Neural progenitor cell (in vitro differentiated cells): Measurements from ENCODE around the gene CCDC68.

Experiments
- EZH2phosphoT487 ChIP-seq: fragments of 200-600 bp; sonication (generic); IDR thresholded peaks from 2 replicates; pipeline ENCODE4 v1.6.1; 2017; ENCODE audit warnings: antibody characterized with exemption
- TF ChIP-seq, protein P1 (sequence below): fragments of 200-600 bp; sonication (generic); IDR thresholded peaks from 2 replicates; pipeline ENCODE4 v1.5.1; 2017; ENCODE audit warnings: antibody characterized with exemption, mild to moderate bottlenecking

DNA sequence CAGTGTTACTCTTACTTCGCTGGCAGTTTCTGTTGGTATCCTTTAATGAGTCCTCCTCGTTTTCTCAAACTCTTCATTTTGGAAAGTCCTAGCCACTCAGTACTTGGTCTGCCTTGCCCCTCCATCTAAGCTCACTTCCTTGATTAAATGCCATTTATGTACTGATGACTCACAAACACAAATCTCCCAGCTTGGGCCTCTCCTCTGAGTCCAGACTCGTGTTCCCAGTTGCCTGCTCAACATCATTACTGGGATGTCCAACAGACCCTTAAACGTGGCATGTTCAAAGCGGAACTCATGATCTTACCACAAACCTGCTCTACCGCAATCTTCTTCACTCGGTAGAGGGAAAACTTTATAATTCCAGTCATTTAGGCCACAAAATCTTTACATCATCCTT, 13.8 kb upstream of the CCDC68 start:
- TF ChIP-seq, protein P1, sequence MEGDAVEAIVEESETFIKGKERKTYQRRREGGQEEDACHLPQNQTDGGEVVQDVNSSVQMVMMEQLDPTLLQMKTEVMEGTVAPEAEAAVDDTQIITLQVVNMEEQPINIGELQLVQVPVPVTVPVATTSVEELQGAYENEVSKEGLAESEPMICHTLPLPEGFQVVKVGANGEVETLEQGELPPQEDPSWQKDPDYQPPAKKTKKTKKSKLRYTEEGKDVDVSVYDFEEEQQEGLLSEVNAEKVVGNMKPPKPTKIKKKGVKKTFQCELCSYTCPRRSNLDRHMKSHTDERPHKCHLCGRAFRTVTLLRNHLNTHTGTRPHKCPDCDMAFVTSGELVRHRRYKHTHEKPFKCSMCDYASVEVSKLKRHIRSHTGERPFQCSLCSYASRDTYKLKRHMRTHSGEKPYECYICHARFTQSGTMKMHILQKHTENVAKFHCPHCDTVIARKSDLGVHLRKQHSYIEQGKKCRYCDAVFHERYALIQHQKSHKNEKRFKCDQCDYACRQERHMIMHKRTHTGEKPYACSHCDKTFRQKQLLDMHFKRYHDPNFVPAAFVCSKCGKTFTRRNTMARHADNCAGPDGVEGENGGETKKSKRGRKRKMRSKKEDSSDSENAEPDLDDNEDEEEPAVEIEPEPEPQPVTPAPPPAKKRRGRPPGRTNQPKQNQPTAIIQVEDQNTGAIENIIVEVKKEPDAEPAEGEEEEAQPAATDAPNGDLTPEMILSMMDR = no peak
- no peak for TF ChIP-seq EZH2phosphoT487
